Activated T-cell treated with anti-CD3 and anti-CD28 coated beads for 1 hour (primary cell): Measurements from ENCODE around the gene IL17RC.
"Not testable (repeated sequence)": the region's sequence is repeated elsewhere in the genome, so short reads cannot be mapped to it uniquely, and the experiment has no call there.

ENCODE experiments used
- DNase-seq: peaks from one replicate; pipeline ENCODE4 v3.0.0-alpha.2; 2020; ENCODE audit warnings: low read depth

IL17RC gene

GRCh38 chr3:9916734-9917680 lies at the start of gene IL17RC:
IL17RC (plus strand) TSS chr3:9917098; CDS start chr3:9917316, 218 bp downstream.
- no peak for DNase-seq

GRCh38 chr3:9867106-9867505 lies 49.8 kb upstream of the IL17RC start:
- no peak for DNase-seq

DNA sequence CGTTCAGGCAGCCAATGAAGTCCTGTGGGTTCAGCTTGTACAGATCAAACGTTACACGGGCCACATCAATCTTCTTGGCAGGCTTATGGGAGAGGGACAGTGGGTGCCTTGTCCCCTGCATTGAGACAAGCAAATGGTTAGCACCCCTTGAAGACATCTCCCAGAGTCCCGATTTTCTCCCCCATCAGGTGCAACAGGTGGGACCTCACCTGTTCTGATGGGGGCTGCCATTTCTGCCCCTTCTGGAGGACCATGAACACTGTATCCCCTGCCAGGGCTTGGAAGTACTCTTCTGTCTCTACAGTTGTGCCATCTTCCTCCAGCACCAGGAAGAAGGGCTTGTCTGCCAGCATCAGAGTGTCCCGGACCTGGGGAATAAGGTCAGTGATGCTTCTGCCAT lies 46.9 kb upstream of the IL17RC start:
- no peak for DNase-seq

GRCh38 chr3:9870978-9871377 lies 45.9 kb upstream of the IL17RC start:
- no peak for DNase-seq

DNA sequence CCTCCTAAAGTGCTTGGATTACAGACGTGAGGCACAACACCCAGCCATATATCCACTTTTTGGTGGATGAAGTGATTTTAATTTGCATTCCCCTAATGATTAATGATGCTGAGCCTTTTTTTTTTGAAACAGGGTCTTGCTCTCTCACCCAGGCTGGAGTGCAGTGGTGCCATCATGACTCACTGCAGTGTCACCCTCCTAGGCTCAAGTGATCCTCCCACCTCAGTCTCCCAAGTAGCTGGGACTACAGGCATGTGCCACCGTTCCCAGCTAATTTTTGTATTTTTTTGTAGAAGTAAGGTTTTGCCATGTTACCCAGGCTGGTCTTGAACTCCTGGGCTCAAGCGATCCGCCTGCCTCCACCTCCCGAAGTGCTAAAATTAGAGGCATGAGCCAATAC lies 44.8 kb upstream of the IL17RC start:
- DNase-seq: not testable (repeated sequence)

GRCh38 chr3:9875448-9875847 lies 41.5 kb upstream of the IL17RC start:
- DNase-seq: no peak

GRCh38 chr3:9876255-9876654 lies 40.6 kb upstream of the IL17RC start:
- not testable (repeated sequence) for DNase-seq

DNA sequence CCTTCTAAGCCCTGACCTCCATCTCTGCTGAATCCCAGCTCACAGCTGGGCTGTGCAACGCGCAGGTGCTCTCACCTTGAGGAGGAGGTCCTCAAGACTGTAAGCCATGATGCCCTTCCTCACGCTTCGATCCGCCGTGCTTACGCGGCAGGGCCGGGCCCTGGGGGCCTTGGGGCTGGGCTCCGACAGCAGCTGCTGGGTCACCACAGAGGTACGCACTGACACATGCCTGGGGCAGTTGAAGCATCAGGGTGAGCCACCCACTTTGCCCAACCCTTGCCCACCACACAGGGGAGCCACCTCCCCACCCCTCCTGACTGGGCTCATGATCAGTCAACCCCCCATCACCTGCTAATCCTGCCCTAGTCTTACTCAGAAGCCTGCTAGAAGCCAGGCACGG lies 39.9 kb upstream of the IL17RC start:
- no peak for DNase-seq

DNA sequence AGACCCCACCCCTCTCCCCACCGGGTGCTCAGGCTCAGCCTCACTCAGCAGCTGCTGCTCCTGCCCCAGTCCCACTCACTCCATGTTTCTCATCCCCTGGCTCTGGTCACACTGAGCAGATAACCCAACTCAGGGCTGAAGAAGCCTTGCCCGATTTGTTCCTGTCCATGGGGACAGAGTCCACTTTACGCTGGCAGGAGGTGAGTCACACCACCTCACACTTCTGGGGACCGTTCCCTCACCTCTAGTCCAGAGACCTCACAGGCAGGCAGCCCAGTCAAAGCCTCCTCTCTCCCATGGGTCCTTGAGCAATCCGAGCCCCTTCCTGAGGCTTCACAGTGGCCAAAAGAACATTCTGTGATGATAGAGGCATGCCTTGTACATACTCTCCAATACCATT lies 38.2 kb upstream of the IL17RC start:
- DNase-seq: no peak

DNA sequence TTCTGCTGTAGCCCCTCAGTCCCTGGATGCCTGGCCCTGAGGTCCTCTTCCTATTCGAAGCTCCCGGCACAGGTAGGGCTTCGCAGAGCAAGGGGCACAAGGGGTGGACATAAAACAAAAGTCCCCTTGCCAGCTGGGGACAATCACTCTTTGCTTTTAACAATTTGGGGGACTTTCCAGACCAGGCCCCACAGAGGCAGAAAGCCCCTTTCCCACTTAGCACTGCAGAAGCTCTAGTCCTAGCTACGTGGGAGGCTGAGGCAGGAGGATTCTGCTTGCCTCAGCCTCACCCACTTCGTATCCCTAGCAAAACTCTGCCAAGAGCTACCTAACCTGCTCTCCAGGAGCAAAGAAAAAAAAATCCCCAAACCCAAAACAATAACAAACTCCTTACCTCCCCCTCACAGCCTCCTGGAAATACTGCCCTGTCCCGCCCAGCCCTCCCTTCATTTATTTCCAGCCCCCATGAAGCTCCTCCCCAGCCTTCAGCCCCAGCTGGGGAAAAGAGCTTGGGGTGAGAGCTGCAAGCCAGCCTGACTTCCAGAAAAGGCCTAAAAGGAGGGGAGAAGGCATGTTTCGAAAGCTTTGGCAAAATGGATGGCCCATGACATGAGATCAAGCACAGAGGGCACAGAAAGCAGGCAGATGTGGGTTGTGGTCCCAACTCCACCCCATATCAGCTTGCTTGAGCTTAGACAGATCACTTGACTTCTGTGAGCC lies 36.9 kb upstream of the IL17RC start, which contains the start of gene CIDEC:
Gene CIDEC, minus strand, starts transcription at position 424 of the 720 bp plus-strand sequence. CDS start 1,767 bp downstream, outside the sequence.
- DNase-seq: no peak

DNA sequence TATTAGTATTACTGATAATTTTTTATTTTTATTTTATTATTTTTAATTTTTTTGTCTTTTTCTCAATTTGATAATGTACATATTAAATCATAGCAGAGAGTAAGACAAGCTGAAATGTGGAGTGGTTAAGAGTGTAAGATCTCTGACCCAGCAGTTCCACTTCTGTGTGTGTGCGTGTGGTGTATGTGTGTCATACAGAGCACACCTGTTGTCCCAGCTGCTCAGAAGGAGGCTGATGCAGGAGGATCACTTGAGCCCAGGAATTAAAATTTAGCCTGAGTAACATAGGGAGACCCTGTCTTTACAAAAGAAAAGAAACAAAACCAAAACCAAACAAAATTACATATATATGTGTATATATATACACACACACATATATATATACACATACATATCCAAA lies 35.5 kb upstream of the IL17RC start:
- no peak for DNase-seq

DNA sequence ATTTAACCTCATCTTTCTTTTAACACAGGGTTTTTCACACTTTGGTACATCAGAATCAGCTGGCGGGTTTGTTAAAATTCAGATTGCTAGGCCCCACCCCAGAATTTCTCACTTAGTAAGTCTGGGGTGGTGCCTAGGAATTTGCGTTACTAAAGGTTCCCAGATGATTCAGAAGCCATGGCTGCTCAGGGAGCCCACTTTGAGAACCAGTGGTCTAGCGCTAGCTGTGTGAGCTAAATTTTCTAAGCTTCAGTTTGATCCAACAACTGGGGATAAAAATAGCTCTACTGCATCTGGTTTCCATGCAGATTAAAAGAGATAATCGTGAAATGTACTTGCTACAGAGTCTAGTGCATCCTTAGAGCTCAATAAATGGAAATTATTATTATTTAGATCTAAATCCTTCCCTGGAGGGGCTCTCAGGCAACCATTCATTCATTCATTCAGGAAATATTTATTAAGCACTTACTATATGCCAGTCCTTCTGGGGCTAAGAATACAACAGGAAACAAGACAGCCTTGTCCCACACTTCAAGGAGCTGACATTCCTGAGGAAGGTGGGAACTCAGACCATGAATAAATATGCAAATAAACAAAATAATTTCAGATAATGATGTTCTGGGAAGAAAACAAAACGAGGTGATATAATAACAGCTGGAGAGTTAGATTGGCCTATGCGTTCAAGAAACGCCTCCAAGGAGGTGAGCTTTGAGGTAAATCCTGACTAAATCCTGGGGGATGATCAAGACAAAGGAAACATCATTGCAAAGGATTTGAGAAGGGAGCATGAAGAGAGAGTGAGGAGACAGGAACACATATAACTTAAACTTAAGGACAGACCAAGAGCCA lies 33.0 kb upstream of the IL17RC start:
- no peak for DNase-seq

GRCh38 chr3:9884555-9885165 lies 32.2 kb upstream of the IL17RC start:
- no peak for DNase-seq

GRCh38 chr3:9886328-9886727 lies 30.6 kb upstream of the IL17RC start:
- DNase-seq: no peak

DNA sequence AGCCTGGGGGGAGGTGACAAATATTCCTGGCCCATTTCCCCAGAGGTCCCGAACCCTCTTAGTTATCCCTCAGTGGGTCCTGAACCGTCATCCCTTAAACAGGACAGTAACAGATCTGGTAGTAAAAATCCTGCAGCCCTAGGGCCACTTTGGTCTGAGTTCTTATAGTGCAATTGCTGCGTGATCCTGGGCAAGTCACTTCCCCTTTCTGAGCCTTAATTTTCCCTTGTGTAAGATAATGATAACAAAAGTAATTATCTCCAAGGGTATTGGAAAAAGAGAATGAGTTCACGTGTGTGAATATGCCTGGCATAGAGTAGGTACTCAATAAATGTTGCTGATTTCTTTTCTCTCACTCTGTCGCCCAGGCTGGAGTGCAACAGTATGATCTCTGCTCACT lies 29.4 kb upstream of the IL17RC start:
- no peak for DNase-seq

DNA sequence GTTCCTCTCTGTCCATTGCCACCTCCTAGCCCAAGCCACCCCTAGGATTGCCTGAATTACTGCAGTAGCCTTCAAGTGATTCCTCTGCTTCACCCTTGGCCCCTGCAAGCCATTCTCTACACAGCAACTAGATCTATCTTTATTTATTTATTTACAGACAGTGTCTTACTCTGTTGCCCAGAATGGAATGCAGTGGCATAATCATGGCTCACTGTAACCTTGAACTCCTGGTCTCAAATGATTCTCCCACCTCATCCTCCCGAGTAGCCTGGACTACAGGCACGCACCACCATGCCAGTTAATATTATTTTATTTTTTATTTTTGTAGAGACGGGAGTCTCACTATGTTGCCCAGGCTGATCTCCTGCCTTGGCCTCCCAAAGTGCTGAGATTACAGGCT lies 28.4 kb upstream of the IL17RC start:
- no peak for DNase-seq

GRCh38 chr3:9889405-9889804 lies 27.5 kb upstream of the IL17RC start:
- no peak for DNase-seq

GRCh38 chr3:9890249-9891071 lies 26.4 kb upstream of the IL17RC start, which contains the start of gene JAGN1:
JAGN1 (plus strand) TSS chr3:9890610; CDS start chr3:9890723, 113 bp downstream.
- peak; percentile 86 for DNase-seq

- DNase-seq: no peak
Observed at GRCh38 chr3:9891072-9891622, 25.8 kb upstream of the IL17RC start.

- DNase-seq: no peak
Observed at GRCh38 chr3:9893739-9894138, 23.2 kb upstream of the IL17RC start.
